Fibroblast of mammary gland (primary cell): ENCODE results near the gene DCHS1.

Experiments used
- DNase-seq: peaks from one replicate; pipeline ENCODE4 v3.0.0-alpha.2; 2010; ENCODE audit warnings: low read depth
- H3K4me3 ChIP-seq: 2 replicates; pipeline ENCODE4 v1.5.1; 2011; ENCODE audit warnings: low read depth, mild to moderate bottlenecking, low read length, moderate library complexity; ENCODE audit not compliant: control insufficient read depth
- TF ChIP-seq, protein P1 (sequence below): conservative IDR thresholded peaks from 2 replicates; pipeline ENCODE4 v1.5.1; 2011; ENCODE audit warnings: low read depth, low read length, inconsistent platforms; ENCODE audit not compliant: control insufficient read depth, insufficient read depth

DCHS1 gene

DNA sequence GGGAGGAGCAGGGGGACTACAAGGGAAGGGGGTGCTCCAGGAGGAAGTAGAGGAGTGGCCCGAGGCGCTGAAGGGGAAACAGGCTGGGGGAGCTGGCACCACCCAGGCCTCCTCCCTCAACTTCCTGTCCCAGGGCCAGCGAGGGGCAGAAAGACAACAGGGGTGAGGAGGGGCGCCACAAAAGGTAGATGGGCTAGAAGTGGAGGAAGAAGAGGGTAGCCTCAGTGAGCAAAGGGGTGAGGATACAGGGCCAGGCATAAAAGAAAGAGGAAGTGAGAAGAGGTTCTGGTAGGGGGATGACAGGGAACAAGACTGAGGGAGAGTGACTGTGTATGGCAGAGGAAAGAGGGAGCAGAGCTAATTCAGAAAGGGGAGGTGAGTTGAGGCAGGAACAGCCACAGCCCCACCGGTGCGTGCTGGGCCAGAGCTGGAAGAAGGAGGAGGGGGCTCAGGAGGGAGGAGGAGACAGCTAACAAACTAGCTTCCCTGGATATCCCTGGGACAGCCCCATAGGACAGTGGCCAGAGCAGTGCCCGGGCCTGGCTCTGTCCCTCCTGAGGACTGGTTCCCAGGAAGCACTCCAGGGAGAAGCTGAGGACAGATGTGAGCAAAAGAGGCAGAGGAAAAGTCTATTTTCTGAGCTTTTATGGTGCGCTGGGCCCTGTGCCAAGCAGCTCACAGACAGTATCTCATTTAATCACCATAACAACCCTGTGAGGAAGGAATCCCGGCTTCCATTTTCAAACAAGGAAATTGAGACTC is 8.5 kb downstream of the DCHS1 start:
- H3K4me3 ChIP-seq: no peak overlapping the region
- peak; percentile 37 for DNase-seq
- TF ChIP-seq, protein P1, sequence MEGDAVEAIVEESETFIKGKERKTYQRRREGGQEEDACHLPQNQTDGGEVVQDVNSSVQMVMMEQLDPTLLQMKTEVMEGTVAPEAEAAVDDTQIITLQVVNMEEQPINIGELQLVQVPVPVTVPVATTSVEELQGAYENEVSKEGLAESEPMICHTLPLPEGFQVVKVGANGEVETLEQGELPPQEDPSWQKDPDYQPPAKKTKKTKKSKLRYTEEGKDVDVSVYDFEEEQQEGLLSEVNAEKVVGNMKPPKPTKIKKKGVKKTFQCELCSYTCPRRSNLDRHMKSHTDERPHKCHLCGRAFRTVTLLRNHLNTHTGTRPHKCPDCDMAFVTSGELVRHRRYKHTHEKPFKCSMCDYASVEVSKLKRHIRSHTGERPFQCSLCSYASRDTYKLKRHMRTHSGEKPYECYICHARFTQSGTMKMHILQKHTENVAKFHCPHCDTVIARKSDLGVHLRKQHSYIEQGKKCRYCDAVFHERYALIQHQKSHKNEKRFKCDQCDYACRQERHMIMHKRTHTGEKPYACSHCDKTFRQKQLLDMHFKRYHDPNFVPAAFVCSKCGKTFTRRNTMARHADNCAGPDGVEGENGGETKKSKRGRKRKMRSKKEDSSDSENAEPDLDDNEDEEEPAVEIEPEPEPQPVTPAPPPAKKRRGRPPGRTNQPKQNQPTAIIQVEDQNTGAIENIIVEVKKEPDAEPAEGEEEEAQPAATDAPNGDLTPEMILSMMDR: no peak

DNA sequence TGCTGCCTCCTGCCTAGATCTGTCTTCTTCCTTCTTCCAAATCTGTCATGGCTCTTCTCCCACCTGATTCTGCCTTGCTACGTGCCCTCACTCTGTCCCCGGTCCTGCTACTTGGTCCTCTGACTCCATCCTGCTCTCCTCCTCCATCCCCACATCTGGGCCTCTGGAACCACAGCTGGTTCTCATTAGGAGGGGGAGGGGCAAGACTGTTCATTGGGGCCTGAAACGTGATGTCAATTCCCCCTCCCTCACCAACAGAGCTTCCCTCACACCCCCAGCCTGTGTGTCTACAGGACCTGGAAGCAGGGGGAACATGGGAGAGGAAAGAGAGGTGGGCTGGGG is 9.1 kb downstream of the DCHS1 start:
- peak; percentile 78 for DNase-seq
- TF ChIP-seq, protein P1: no peak
- H3K4me3 ChIP-seq: peak overlapping the region; percentile 24

DNA sequence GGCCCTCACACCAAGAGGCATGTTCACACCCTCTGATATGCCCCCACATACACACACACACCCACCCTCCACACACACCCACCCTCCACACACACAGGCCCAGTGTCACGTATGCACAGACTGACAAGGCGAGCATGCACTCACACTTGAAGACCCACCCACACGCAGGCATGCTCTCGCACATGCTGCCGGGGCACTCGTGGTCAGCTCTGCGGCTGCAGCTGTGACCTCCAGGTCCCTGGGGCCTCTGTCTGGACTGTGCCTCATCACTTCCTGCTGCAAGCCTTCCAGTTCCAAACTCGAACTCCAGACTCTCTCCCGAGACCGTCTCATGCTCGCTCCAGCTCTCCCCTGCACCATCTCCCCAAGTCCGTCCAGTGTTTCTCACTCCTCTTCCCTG is 9.5 kb downstream of the DCHS1 start:
- DNase-seq: peak; percentile 91
- TF ChIP-seq, protein P1: no peak
- H3K4me3 ChIP-seq: peak overlapping the region; percentile 24

DNA sequence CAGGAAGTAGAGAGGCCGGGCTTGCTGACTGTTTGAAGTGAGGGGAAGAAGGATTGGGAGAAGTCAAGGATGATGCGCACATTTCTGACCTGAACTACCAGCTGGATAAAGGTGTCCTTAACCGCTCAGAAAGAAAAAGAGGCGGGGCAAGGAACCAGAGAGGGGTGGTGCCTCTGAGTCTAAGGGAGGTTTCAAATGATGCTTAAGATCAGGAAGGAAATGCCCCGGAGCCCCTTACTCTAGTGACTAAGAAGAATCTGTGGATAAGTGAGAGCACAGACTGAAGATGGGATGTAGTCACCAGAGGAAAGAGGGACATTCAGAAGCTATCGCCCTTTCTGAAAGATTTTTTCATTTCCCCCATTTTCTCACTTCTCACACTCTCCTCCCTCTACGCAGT is 12.7 kb downstream of the DCHS1 start:
- no peak for DNase-seq
- no peak overlapping the region for H3K4me3 ChIP-seq
- TF ChIP-seq, protein P1: no peak

DNA sequence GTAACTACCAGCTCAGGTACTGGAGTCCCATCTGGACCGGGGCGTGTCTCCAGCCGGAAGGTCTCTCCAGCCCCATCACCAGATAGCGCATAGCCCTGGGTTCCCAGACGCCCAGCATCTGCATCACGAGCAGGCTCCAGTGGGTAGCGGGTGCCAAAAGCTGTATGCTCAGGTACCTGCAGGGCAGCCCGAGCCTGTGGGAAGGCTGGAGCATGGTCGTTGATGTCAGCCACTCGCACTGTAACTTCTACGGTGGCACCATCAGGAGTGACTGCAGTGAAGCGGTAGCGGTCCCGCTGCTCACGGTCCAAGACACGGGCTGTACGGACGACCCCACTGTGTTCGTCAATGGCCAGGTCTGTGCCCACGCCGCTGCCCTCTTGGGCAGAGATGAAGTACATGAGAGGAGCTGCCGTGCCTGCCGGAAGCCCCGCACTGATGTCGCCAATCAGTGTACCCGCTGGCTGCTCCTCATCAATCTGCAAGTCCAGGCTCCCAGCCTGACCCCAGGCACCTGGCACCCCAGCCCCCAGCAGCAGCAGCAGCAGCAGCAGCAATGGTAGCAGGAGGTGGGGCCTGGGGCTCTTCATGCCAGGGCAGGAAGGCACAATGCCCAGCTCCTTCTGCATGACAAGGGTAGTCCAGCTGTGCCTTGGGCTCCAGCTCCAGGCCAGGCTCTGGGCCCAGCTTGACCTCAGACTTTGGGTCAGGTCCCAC is 14.5 kb downstream of the DCHS1 start:
- TF ChIP-seq, protein P1: no peak
- H3K4me3 ChIP-seq: no peak overlapping the region
- no peak for DNase-seq

DNA sequence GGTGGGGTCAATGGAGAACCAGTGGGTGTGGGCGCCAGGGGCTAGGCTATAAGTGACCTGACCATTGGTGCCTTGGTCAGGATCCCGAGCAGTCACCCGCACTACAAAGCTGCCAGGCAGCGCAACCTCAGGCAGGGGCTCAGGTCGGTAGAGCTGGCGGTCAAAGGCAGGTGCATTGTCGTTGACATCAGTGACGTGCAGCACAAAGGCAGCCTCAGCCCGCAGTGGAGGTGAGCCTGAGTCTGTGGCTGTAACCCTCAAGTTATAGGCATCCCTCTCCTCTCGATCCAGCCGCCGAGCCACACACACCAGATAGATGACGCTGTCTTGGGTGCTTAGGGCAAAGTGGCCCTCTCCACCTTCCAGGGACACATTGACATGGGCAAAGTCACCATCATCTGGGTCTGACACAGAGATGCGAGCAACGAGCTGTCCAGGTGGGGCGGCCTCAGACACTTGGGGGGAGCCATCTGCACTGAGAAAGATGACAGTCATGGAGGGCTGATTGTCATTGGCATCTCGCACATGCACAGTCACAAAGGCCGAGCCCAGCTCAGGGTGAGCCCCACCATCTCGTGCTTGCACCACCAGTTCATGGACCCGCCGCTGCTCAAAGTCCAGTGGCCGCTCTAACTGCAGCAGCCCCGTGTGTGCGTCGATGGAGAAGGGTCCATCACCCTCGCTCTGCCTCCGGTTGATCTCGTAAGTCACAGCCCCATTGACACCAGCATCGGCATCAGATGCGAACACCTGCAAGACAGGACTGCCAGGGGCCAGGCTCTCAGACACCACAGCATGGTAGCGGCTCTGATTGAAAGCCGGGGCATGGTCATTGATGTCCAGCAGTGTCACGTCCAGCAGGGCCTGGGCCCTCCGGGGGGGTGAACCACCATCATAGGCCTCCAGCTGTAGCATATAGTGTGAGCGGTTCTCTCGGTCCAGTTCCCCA is 15.3 kb downstream of the DCHS1 start:
- TF ChIP-seq, protein P1: no peak
- H3K4me3 ChIP-seq: no peak overlapping the region
- no peak for DNase-seq
